NCI-H748 (cell line): ENCODE data around the gene CES1.
"Not testable (repeated sequence)": the region's sequence is repeated elsewhere in the genome, so short reads cannot be mapped to it uniquely, and the experiment has no call there.

Experiments used
- DNase-seq: peaks from one replicate; lab custom pipeline; 2025; ENCODE audit not compliant: unreplicated experiment; lab: John Stamatoyannopoulos, UW

CES1 gene

GRCh38 chr16:55792934-55793374, 39.9 kb downstream of the CES1 start:
- DNase-seq = not testable (repeated sequence)

GRCh38 chr16:55791512-55791911, 41.4 kb downstream of the CES1 start:
- DNase-seq = not testable (repeated sequence)

- DNase-seq = not testable (repeated sequence)
Measured at GRCh38 chr16:55790240-55790639, 42.7 kb downstream of the CES1 start.

- DNase-seq = not testable (repeated sequence)
Measured at GRCh38 chr16:55782793-55783091, 50.2 kb downstream of the CES1 start.

GRCh38 chr16:55782091-55782792, 50.7 kb downstream of the CES1 start:
- DNase-seq = not testable (repeated sequence)

- DNase-seq = not testable (repeated sequence)
Measured at GRCh38 chr16:55781456-55781855, 51.4 kb downstream of the CES1 start.

DNA sequence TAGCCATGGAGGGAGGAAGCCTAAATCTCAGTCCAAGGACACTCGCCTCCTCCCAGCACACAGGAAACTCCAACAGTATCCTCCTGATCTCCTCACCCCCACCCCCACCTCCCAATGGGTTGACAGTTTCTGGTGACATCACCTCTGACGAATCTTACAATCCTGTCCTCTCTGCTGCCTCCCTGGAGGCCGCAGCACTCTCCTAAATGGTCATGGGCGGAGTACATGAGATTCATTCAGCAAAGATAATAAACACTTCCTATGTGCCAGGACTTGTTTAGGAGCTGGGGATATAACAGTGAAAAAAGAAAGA, 52.8 kb downstream of the CES1 start:
- not testable (repeated sequence) for DNase-seq

DNA sequence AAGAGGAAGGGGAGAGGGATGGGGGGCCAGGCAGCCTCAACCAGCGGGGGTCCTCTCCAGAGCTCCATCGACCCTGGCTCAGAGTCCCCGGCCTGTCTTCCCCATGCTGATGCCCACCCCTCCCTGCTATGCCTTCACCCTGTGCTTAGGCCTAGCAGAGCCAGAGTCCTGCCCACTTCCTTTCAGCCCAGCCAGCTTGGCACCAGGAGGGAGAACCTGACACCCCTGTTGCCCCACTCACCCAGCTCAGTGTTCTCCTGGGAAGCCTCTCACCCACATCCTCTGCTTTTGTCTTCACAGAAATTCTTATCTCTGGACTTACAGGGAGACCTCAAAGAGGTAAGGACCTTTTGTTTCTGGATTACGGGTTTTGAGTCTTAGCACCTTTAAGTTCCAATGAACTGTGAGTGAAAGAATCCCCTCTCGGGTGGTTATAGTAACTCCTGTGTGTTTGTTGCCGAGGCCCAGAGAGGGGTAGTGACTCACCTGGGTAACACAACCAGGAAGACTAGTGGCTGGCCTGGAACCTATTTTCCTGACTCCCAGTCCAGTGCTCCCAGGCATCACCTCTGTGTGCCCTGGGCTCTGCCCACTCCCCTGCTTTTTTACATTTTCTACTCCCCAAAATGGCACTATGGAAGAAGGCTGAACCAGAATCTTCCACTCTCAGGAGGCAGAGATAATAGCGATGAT, 53.3 kb downstream of the CES1 start:
- no peak for DNase-seq

DNA sequence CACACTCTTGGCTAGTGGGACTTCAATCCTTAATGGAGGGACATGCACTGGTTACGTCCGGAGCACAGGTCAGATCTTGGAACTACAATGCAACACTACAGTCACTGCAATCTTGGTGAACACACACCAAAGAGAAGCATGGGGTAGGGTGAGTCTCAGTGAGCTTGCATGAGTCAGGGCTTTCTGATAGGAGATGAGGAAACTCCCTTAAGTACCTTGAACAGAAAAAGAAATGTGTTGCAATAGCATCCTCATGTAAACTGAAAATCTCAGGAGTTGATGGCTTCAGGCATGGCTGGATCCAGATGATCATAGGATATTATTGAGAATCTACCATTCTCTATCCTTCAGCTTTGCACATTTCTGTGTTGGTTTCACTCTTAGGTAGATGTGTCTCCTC, 54.1 kb downstream of the CES1 start:
- DNase-seq = no peak

GRCh38 chr16:55775857-55776256, 57.0 kb downstream of the CES1 start:
- no peak for DNase-seq

GRCh38 chr16:55773859-55774549, 58.9 kb downstream of the CES1 start:
- no peak for DNase-seq

DNA sequence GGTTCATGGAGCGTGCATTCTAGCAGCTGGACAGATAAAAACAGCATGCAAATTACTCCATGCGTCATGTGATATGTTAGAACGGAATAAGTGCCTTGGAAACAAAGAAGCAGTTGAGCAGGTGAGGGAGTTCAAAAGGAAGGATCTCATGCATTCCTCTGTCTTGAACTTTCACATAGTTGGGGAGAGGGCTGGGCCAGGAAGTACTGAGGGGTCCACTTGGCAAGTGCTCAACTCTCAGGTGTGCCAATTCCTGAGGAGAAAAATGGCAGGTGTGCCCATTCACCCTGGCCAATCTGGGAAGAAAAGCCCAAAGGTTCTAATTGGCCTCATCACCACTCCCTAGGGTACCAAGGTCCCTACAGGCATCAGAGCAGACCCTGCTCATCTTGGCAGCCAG, 67.7 kb downstream of the CES1 start:
- no peak for DNase-seq

GRCh38 chr16:55760310-55761001, 72.4 kb downstream of the CES1 start:
- peak; percentile 1 for DNase-seq

DNA sequence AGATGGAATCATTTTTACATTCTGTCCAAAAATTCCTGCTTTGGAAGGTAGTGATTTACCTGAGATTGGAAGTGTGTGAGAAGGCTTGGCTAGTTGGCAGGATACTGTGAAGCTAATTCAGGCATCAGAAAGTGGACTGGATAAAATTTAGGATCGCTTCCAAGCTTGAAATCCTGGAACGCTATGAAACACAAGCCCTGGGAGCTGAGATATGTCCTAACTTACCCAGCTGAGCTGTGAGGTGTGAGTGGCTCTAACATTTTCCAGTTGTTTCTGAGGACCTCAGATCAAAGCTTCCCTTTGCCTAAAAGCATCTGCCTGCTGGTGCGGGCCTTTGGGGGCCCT, 73.0 kb downstream of the CES1 start:
- DNase-seq = not testable (repeated sequence)

DNA sequence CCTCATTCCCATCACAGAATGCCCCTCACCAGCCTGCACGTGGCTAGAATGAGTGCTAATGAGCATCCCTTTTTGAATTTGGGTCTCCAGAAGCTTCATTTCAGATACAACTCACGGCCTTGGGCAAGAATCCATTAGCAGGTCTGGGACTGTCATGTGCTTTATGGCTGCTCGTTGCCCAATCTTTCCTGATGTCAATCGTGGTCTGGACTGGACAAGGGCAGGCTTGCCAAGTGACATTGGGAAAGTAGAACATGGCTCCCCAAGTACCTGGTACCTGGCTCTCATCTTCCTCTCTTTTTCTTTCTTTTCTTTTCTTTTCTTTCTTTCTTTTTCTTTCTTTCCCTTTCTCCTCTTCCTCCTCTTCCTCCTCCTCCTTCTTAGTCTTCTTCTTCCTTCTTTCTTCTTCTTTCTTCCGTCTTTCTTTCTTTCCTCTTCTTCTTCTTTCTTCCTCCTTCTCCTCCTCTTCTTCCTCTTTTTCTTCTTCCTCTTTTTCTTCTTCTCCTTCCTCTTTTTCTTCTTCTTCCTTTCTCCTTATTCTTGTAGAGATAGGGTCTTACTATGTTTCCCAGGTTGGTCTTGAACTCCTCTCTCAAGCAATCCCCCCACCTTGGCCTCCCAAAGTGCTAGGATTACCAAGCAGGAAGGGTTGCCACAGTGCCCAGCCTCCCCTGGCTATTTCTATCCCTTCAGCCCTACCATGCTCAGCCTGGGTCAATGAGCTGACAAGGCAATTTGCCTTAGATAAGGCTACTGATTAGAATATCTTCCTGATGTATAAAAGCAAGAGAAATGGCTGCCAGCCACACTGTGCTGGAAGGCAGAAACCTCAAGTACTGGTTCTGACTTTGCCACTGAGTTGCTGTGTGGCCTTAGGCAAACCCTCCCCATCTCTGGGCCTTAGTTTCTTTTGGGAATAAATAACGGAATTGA, 75.0 kb downstream of the CES1 start:
- DNase-seq = not testable (repeated sequence)

DNA sequence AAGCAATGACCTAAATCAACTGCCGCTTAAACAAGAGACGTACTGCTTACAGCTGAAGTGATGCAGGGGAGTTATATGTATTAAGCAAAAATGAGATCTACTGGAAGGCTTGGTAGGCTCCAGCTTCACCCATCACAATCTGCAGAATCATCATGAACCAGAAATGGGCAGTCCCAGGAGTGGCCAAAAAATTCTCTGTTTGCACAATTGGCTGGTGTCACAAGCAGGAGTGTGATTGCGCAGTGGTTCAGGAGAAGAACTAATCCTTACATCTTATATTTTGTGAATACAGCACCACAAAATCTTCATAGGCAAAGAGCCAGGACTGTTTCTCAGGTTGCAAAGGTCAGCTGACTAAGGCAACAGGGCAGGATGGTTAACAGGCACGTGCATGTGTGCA, 75.9 kb downstream of the CES1 start:
- no peak for DNase-seq

DNA sequence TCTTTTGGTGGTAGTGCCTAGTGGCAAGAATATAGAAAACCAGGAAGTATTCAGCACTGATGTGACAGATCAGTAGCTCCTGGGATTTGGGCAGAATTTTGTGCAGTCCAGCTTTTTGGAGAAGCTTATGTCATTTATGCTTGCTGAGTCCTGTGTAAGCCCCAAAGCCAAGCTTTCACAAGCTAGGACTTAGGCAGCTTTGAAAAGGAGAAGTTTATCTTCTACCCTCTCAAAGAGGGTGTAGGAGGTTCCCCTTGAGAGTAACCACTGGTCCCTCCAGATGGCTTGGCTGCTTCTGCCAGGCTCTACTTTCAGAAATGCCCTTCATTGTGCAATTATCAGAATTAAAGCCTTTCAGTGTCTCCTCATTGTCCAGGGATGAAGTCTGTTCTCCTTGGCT, 78.8 kb downstream of the CES1 start:
- DNase-seq = no peak

- not testable (repeated sequence) for DNase-seq
Measured at GRCh38 chr16:55753145-55753631, 79.7 kb downstream of the CES1 start.
